ENCODE measurements around the gene COBLL1. TPM values are rescaled to one million over a fixed set of nuclear protein-coding genes. Genes with fewer than 3 reads are reported as not detected.

Gene COBLL1
- total and polyA plus RNA-seq, 8 donors = 19.1 to 74.8 (median 22.1) TPM

- intact Hi-C loops (cut with DNase I) = loop anchor here in 1 of 2 donors (10.0 kb wide), 1 partner anchor 175 kb away; no protein-coding TSS in a partner anchor
- H3K27ac ChIP-seq = no peak overlapping the region
- H3K27me3 ChIP-seq = no peaks in the 10 kb centered on the region
- ATAC-seq (peak; percentile 38), DNase-seq (no peak)
- no peaks in the 10 kb centered on the region for H3K36me3 ChIP-seq
- H3K4me1 ChIP-seq = peaks cover 0 to 16% of the 10 kb centered on the region in 2 donors
- no peak overlapping the region for H3K4me3 ChIP-seq
- H3K9me3 ChIP-seq = no peaks in the 10 kb centered on the region
- TF ChIP-seq, protein P1, sequence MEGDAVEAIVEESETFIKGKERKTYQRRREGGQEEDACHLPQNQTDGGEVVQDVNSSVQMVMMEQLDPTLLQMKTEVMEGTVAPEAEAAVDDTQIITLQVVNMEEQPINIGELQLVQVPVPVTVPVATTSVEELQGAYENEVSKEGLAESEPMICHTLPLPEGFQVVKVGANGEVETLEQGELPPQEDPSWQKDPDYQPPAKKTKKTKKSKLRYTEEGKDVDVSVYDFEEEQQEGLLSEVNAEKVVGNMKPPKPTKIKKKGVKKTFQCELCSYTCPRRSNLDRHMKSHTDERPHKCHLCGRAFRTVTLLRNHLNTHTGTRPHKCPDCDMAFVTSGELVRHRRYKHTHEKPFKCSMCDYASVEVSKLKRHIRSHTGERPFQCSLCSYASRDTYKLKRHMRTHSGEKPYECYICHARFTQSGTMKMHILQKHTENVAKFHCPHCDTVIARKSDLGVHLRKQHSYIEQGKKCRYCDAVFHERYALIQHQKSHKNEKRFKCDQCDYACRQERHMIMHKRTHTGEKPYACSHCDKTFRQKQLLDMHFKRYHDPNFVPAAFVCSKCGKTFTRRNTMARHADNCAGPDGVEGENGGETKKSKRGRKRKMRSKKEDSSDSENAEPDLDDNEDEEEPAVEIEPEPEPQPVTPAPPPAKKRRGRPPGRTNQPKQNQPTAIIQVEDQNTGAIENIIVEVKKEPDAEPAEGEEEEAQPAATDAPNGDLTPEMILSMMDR (IDR thresholded peaks at IDR 0.05) = no peak
Measured at GRCh38 chr2:164739966-164740365, 101.7 kb downstream of the COBLL1 start.

GRCh38 chr2:164737612-164738081, 104.0 kb downstream of the COBLL1 start:
- DNase-seq = peak; percentile 44 to 68 (median 62)
- Histone ChIP-seq H3K27ac (no peak overlapping the region), H3K9me3 (no peaks in the 10 kb centered on the region), H3K36me3 (no peaks in the 10 kb centered on the region), H3K4me1 (peaks cover 0 to 15% of the 10 kb centered on the region in 2 donors), H3K4me3 (no peak overlapping the region), H3K27me3 (no peaks in the 10 kb centered on the region)
- intact Hi-C loops (cut with DNase I) = loop anchor here in 1 of 2 donors (10.0 kb wide), 1 partner anchor 177 kb away; no protein-coding TSS in a partner anchor
- TF ChIP-seq, protein P1 (IDR thresholded peaks at IDR 0.05) = peak; percentile 62 to 63
- ATAC-seq = peak; percentile 92

GRCh38 chr2:164735309-164735919, 106.2 kb downstream of the COBLL1 start:
- no peak for ATAC-seq
- intact Hi-C loops (cut with DNase I) = loop anchor here in 1 of 2 donors (10.0 kb wide), 1 partner anchor 179 kb away; no protein-coding TSS in a partner anchor

DNA sequence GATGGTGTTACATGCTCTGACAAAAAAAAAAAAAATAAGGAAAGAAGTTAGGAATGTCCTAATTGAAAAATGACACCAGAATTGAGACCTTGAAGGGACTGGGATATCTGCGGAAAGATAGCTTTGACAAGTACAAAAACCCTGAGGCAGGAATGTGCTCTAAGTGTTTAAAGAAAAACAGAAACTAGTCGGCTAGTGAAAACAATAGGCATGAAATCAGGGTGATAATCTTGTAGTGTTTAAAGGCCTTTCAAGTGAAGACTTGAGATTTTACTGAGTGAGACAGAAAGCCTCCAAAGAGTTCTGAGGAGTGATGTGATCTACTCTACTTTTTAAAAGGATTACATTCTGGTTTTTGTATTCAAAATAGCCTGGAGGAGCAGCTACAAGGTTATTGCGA, 107.4 kb downstream of the COBLL1 start:
- H3K4me3 ChIP-seq = no peak overlapping the region
- H3K27ac ChIP-seq = peak overlapping the region in 1 of 2 donors; percentile 34
- no peaks in the 10 kb centered on the region for H3K27me3 ChIP-seq
- peaks cover 0 to 9% of the 10 kb centered on the region in 2 donors for H3K4me1 ChIP-seq
- no peaks in the 10 kb centered on the region for H3K36me3 ChIP-seq
- peak; percentile 49 for ATAC-seq
- TF ChIP-seq, protein P1 (IDR thresholded peaks at IDR 0.05) = no peak
- intact Hi-C loops (cut with DNase I) = loop anchor here in 1 of 2 donors (10.0 kb wide), 1 partner anchor 181 kb away; no protein-coding TSS in a partner anchor
- no peaks in the 10 kb centered on the region for H3K9me3 ChIP-seq
- no peak for DNase-seq

More at GRCh38 chr2:164735309-164735919, 106.2 kb downstream of the COBLL1 start:
- H3K4me1 ChIP-seq = peaks cover 0 to 15% of the 10 kb centered on the region in 2 donors
- no peaks in the 10 kb centered on the region for H3K9me3 ChIP-seq
- H3K36me3 ChIP-seq = no peaks in the 10 kb centered on the region
- H3K4me3 ChIP-seq = no peak overlapping the region
- TF ChIP-seq, protein P1 (IDR thresholded peaks at IDR 0.05) = no peak
- DNase-seq = no peak
- no peaks in the 10 kb centered on the region for H3K27me3 ChIP-seq
- H3K27ac ChIP-seq = no peak overlapping the region

GRCh38 chr2:164725542-164725941, 116.1 kb downstream of the COBLL1 start:
- peaks cover 0 to 17% of the 10 kb centered on the region in 2 donors for H3K4me1 ChIP-seq
- no peak for ATAC-seq

More at GRCh38 chr2:164725542-164725941, 116.1 kb downstream of the COBLL1 start:
- TF ChIP-seq, protein P1 (IDR thresholded peaks at IDR 0.05) = no peak
- Histone ChIP-seq H3K36me3 (no peaks in the 10 kb centered on the region), H3K4me3 (no peak overlapping the region), H3K27ac (no peak overlapping the region), H3K27me3 (no peaks in the 10 kb centered on the region), H3K9me3 (no peaks in the 10 kb centered on the region)
- DNase-seq = no peak
- intact Hi-C loops (cut with DNase I) = no loop called here
